NCI-H128 (cell line): ENCODE results near the gene TBCA.
"Not testable (repeated sequence)": the region's sequence is repeated elsewhere in the genome, so short reads cannot be mapped to it uniquely, and the experiment has no call there.

Experiments
- DNase-seq: peaks from one replicate; lab custom pipeline; 2025; ENCODE audit not compliant: unreplicated experiment; lab: John Stamatoyannopoulos, UW

Gene TBCA

GRCh38 chr5:77709993-77710685 is 66.0 kb downstream of the TBCA start:
- DNase-seq: no peak

DNA sequence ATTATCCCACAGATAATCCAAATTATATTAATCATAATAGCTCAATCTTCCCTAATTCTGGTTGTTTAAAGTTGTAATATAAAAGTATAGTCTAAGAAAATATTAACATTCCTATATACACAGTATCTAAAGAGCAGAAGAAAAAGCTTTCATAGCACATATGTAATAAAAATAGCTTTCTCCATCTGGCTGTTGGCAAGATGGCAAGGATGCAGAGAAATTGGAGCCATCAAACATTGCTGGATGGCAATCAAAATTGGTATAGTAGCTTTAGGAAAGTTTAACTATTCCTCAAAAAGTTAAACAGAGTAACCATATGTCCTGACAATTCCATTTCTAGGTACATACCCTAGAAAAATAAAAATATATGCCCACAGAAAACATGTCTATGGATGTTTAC is 66.8 kb downstream of the TBCA start:
- DNase-seq: no peak

- no peak for DNase-seq
Measured at GRCh38 chr5:77707791-77708190, 68.3 kb downstream of the TBCA start.

GRCh38 chr5:77699569-77699968 is 76.6 kb downstream of the TBCA start:
- not testable (repeated sequence) for DNase-seq

- no peak for DNase-seq
Measured at GRCh38 chr5:77698920-77699319, 77.2 kb downstream of the TBCA start.

- DNase-seq: no peak
Measured at GRCh38 chr5:77697692-77698091, 78.4 kb downstream of the TBCA start.

DNA sequence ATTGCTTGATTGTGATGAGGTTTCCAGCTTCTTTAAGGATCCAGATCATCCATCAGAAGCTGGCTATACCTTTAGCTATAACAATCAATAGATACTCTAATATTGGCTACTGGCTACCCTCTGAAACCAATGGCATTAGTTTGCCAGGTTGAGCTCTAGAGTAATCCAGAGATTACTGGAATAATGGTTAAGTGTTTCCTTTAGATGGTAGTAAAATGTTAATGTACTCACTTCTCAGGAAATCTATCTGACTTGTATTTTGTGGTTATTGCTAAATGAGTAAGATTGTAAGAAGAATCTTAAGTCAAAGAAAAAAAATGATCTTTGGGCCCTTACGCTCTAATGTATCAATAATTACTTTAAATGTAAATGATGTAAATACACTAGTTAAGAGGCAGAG is 80.0 kb downstream of the TBCA start:
- no peak for DNase-seq

GRCh38 chr5:77693913-77694312 is 82.2 kb downstream of the TBCA start:
- no peak for DNase-seq

DNA sequence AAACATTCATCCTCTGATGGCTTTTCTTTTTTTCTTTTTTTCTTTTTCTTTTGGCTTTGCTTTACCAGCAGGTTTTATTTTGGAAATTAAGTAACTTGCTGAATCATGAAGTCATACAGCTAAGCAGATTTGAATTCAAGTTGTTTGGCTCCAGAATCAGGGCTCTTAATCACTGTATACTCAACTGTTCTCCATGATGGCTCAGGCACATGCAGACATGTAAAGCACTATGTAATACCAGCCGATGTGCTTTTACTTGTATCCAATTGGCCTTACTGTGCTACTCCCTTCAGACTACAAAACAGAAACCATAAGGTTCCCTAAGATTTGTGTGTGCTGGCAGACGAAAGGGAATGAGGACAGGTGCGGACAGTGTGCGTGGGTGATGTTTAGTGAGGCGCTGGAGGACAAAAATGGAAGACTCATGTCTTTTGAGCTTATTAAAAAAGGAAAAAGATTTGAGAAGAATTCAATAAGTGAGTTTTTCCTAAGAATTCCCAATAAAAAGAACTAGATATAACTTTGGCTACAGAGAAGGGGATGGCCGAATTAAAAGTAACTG is 92.9 kb downstream of the TBCA start:
- DNase-seq: no peak

DNA sequence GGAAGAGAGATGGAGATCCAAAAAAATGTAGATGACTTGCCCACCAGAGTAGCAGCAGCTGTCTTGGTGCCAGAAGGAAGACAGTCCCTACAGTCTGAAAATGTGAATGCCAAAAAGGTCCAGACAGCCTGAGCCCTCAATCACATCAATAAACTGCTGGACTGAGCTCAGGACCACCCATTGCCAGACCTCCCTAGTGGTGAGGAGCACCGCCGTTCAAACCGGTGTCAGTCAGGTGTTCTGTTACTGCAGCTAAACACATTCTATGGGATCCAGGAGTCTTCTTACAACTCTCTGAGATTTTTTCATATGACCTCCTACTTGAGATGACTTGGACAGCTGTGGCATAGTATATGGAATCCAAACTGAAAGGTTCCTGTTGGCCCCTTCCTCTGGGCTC is 105.6 kb downstream of the TBCA start:
- DNase-seq: no peak

DNA sequence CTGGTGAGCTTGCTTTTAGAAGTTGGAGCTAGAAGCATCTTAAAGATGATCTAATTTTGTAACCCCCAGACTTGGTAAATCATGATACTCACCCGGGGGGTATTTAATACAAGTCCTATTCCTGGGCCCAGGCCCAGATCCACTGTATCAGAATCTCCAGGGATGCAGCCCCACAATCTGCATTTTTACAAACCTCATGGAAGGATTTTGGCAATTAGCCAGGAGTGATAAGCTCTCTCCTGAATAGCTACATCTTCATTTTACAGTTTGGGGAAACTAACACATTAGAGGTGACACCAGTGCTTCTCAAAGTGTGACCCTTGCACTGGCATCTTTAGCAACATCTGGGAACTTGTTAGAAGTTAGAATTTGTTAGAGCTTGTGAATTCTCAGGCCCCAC is 106.5 kb downstream of the TBCA start:
- no peak for DNase-seq

GRCh38 chr5:77663090-77663863 is 112.9 kb downstream of the TBCA start:
- DNase-seq: no peak

- no peak for DNase-seq
Measured at GRCh38 chr5:77662635-77663034, 113.5 kb downstream of the TBCA start.

DNA sequence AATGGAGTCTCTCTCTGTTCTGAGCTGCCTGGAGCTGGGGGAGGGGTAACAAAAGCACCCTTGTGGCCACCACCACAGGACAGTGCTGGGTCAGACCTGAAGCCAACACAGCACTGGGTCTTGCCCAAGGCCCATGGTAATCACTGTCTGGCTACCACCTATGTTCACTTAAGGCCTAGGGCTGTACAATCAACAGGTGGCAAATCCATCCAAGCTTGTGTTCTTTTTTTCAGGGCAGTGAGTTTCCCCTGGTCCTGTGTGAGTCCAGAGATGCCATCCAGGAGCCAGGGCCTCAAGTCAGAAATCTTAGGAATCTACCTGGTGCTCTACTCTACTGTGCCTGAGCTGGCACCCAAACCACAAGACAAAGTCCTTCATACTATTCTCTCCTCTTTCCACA is 117.5 kb downstream of the TBCA start:
- no peak for DNase-seq

DNA sequence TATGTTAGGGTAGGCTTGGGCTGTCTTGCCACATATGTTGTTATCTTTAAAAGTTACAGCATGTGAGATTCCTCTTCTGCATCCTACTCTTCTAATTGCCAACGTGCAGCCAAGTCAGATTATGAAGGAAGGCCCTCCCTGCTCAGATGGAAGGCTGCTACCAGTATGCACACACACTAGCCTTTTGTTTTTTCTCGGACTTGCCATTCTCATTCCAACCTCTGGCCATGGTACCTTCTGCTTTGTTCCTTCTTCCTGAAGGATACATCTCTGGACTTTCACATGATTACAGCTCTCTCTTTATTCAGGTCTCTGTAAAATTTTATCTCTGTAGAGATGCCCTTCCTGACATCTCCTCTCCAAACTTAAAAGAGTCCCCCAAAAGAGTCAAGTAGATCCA is 124.8 kb downstream of the TBCA start:
- no peak for DNase-seq

DNA sequence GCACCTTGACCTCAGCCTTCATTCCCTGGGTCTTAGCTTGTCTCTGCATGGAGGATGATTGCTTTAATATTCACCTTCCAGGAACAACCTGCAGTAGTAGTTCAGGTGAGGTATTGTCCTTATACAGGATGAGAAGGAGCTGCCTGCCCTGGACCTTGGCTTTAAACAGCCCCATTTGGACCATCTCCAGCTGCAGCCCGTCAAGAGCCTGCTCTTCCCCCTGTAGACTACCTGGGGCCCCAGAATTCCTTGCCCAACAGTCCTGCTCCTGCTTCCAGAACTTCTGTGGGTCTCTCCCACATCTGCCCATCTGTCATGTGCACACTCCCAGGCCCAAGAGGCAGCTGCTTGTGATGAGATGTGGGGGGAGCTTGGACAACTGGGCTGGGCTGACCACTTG is 125.5 kb downstream of the TBCA start:
- DNase-seq: no peak

GRCh38 chr5:77649776-77650175 is 126.4 kb downstream of the TBCA start:
- DNase-seq: no peak

GRCh38 chr5:77645995-77646639 is 130.0 kb downstream of the TBCA start:
- no peak for DNase-seq

DNA sequence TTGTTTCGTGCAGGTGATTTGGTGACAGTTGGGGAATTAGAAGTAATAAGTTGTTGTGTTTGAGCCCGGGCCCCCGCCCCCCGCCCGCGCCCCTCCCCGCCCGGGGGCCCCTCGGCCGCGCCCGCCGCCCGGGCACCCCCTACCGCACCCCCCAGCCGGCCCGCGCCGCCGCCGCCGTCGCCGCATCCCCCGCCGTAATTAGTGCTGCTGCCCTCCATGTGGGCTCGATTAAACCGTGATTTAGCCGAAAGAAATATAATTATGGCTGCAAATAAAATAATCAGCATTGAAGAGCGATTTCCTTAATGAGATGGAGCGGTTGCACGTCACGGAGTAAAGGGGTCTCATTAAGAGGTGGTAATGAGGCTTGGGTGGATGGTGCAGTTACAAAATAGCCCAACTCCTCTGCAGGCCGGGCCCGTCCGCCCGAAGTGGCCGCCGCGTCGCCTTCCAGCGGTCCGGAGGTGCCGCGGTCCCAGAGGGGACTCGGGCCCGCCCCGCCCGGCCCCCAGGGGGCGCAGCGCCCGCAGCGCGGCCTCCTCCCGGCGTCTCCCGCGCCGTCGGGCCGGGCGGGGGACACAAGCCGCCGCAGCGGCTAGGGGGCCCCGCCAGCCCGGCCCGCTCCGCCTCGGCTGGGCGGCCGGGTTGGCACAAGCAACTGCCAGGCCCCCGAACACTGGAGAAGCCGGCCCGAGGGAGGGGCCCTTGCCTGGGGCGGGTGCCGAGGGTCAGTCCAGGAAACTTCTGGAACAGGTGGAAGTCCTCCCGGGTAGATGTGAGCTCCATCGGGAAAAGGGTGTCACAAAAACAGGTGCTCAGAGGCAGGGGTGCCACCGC is 130.8 kb downstream of the TBCA start:
- DNase-seq: no peak

DNA sequence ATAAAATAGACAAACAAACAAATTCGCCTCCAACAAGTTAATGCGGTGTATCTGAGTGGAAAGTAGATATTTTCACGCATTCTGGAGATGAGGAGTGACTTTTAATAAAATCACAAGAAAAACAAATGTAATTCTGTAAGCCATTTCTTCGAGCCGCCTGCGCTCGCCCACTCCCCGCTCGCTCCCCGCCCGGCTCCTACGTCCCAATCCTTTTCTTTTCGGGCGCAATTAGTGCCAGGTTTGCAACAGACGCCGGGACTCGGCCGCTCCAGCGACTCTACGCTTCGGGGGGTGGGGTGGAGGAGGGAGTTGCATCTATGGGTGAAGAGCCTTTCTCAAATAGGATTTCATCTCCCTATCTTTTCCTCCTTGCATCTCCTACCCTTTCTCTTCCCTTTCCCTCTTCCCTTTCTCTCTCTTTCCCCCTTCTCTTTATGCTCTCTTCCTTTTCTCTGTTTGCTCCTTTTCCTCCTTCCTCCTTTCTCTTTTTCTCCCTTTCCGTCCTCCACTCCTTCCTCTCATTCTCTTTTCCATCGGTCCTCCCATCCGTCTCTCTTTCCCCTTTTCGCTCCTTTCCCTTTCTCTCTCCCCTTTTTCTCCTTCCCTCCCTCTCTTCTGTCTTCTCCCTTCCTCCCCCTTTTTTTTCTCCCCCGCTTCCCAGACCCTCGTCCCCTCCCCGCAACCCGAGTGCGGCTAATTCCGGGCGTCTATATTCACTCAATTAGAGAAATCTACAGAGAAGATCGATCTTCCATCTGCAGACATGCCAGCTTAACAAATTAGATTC is 131.6 kb downstream of the TBCA start:
- DNase-seq: no peak
